ENCODE data around the gene PDGFRB. TPM values are rescaled to one million over a fixed set of nuclear protein-coding genes. Genes with fewer than 3 reads are reported as not detected.
"Not testable (repeated sequence)": the region's sequence is repeated elsewhere in the genome, so short reads cannot be mapped to it uniquely, and the experiment has no call there.

PDGFRB gene
- total RNA-seq, 2 experiments from 2014 or later = 0.14 to 1.0 TPM

DNA sequence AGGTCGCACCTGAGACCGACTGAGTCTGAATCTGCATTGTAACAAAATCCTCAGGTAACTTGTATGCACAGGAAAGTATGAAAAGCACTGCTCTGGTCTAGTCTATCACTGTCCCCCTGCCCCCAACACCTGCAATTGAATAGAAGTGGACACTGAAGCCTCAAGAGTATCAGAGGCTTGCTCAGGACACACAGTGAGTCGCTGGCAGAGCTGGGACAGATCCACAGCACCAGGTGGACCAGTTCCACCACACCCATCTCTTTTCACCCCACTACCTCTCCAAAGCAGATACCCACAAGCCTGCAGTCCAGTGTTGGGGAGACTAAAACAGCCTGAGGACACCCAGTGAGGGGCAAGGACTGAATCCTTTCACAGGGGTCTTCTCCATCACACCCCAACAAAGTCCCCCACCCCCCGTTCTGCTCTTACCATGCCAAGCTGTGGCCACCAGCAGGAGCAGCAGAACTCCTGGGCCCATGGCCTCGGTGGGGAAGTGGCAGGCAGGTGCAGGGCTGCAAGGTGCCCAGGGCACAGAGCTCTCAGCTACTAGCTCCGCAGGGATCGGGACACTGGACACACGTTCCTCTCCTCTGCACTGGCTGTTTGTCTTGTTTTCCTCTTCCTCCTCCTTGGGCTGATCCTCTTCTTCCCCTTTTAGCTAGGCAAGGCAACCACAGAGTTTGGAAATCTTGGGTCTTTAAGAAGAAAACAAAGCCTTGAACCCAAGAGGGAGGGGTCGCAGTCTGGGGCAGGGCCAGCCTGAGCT, 69.5 kb downstream of the PDGFRB start, which contains the start of gene CSF1R:
Gene CSF1R (minus strand): TSS at position 605 of the 766 bp plus-strand sequence. CDS start 127 bp downstream, at position 478.
- H3K36me3 Mint-ChIP-seq (ENCODE audit: low read depth) = no peaks in the 10 kb centered on the region
- H3K27ac Mint-ChIP-seq = no peak within 1 kb of the TSS
- no peaks in the 10 kb centered on the region for H3K9me3 Mint-ChIP-seq
- intact Hi-C loops (cut with micrococcal nuclease) = no loop called here
- H3K27me3 Mint-ChIP-seq (ENCODE audit: low read depth) = peaks cover 31% of the 10 kb centered on the region
- H3K4me1 Mint-ChIP-seq (ENCODE audit: low read depth) = peaks cover 8% of the 10 kb centered on the region
- DNase-seq = no peak
- H3K4me3 Mint-ChIP-seq = no peak within 1 kb of the TSS
- CTCF ChIA-PET = no interaction called here

DNA sequence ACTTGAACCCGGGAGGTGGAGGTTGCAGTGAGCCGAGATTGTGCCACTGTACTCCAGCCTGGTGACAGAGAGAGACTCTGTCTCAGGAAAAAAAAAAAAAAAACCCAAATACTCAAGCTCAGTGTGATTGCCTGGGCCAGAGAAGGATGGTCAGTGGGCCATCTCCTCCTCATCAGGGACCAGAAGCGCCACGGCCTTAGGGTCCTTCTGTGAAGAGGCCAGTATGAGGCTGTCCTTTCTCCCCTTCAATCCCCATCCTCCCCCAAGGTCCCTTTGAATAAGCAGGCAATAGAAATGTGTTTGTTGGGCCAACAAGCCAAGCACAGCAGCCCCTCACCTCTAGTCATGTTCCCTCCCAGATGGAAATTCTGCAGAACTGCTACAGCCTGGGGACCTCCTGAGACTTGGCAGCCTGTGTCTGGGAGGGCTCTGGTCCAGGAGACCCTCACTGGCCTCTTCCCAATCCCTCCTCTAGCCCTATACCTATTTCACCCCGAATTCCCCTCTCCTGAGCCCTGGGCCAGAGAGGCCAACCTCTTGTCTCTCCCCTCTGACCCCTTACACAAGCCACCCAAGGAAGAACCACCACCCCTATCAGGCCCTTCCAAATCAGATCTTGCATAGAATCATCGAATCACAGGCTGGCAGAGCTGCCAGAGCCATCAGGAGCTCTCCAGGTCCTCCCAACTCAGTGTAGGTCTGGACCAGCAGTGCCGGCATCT, 70.3 kb downstream of the PDGFRB start:
- DNase-seq = no peak
- Mint-ChIP-seq H3K9me3 (no peaks in the 10 kb centered on the region), H3K27ac (no peak overlapping the region), H3K4me3 (no peak overlapping the region), H3K36me3 (ENCODE audit: low read depth) (no peaks in the 10 kb centered on the region), H3K27me3 (ENCODE audit: low read depth) (peaks cover 27% of the 10 kb centered on the region), H3K4me1 (ENCODE audit: low read depth) (peaks cover 6% of the 10 kb centered on the region)
- intact Hi-C loops (cut with micrococcal nuclease) = no loop called here
- CTCF ChIA-PET = no interaction called here

GRCh38 chr5:150084754-150085153, 70.9 kb downstream of the PDGFRB start:
- H3K27ac Mint-ChIP-seq; intact Hi-C loops (cut with micrococcal nuclease); CTCF ChIA-PET; H3K9me3 Mint-ChIP-seq; H3K4me3 Mint-ChIP-seq; H3K36me3 Mint-ChIP-seq (ENCODE audit: low read depth); DNase-seq; H3K4me1 Mint-ChIP-seq (ENCODE audit: low read depth): not testable (repeated sequence)
- H3K27me3 Mint-ChIP-seq (ENCODE audit: low read depth) = peaks cover 27% of the 10 kb centered on the region

- H3K36me3 Mint-ChIP-seq (ENCODE audit: low read depth) = no peaks in the 10 kb centered on the region
- CTCF ChIA-PET = no interaction called here
- intact Hi-C loops (cut with micrococcal nuclease) = no loop called here
- no peak overlapping the region for H3K27ac Mint-ChIP-seq
- H3K27me3 Mint-ChIP-seq (ENCODE audit: low read depth) = peaks cover 26% of the 10 kb centered on the region
- H3K9me3 Mint-ChIP-seq = no peaks in the 10 kb centered on the region
- DNase-seq = no peak
- H3K4me3 Mint-ChIP-seq = no peak overlapping the region
- peaks cover 6% of the 10 kb centered on the region for H3K4me1 Mint-ChIP-seq (ENCODE audit: low read depth)
Measured at GRCh38 chr5:150082889-150083288, 72.8 kb downstream of the PDGFRB start.

DNA sequence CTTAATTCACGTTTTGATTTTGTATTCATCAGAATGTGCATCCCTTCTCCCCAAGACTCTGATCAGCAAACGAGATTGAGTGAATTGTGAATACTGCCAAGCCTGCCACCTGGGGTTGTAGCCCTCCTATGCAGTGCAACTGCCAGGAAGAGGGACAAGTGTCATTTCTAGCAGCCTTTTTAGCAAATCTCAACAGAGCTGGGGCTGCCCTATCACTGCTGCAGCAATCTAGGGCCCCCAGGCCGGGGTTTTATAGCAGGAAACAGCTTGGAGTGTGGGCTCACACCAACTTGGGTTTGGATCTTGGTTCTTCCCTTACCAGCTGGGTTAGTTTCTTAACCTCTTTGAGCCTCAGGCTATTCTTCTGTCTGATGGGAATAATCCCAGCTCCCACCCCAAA, 73.3 kb downstream of the PDGFRB start:
- H3K4me1 Mint-ChIP-seq (ENCODE audit: low read depth) = peaks cover 6% of the 10 kb centered on the region
- H3K9me3 Mint-ChIP-seq = no peaks in the 10 kb centered on the region
- peaks cover 26% of the 10 kb centered on the region for H3K27me3 Mint-ChIP-seq (ENCODE audit: low read depth)
- H3K27ac Mint-ChIP-seq = no peak overlapping the region
- H3K4me3 Mint-ChIP-seq = no peak overlapping the region
- no peak for DNase-seq
- CTCF ChIA-PET = no interaction called here
- no peaks in the 10 kb centered on the region for H3K36me3 Mint-ChIP-seq (ENCODE audit: low read depth)
- intact Hi-C loops (cut with micrococcal nuclease) = no loop called here

DNA sequence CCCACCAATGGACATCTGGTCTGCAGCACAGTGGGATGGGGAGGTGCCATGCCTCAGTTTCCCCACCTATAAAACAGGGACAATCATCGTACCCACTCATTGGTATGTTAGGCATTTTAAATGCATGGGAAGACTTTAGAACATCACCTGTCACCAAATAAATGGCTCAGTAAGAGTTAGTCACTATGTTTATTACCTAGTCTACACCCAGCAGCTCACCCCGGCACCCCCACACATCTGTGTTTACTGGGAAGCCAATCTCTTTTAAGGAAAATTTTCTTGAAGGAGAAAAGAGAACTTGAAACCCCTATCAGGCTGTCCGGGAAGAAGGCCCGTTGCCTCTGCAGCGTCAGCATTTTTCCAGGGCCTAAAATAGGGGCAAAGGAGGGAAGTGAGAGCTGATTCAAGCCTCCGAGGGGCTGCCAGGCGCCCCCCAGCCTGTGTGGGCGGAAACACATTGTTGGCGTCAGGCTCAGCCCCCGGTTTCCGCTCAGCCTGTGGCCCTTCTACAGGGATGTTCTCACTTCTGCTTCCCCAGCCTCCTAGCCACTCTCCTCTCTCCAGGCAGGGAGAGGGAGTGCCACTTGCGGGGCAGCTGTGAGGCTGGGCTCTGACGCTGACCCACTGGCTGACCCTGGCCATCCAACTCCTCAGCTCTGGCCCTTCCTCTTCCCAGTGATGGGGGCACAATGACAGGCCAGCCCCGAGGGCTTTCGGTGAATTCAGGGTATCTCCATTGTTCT, 73.9 kb downstream of the PDGFRB start:
- H3K27me3 Mint-ChIP-seq (ENCODE audit: low read depth) = peaks cover 26% of the 10 kb centered on the region
- no peak overlapping the region for H3K27ac Mint-ChIP-seq
- H3K36me3 Mint-ChIP-seq (ENCODE audit: low read depth) = no peaks in the 10 kb centered on the region
- H3K4me1 Mint-ChIP-seq (ENCODE audit: low read depth) = peaks cover 6% of the 10 kb centered on the region
- intact Hi-C loops (cut with micrococcal nuclease) = no loop called here
- no peak for DNase-seq
- H3K9me3 Mint-ChIP-seq = no peaks in the 10 kb centered on the region
- H3K4me3 Mint-ChIP-seq = no peak overlapping the region
- CTCF ChIA-PET = no interaction called here

- CTCF ChIA-PET = no interaction called here
- intact Hi-C loops (cut with micrococcal nuclease) = no loop called here
- Mint-ChIP-seq H3K27me3 (ENCODE audit: low read depth) (peaks cover 25% of the 10 kb centered on the region), H3K27ac (no peak overlapping the region), H3K36me3 (ENCODE audit: low read depth) (no peaks in the 10 kb centered on the region), H3K4me1 (ENCODE audit: low read depth) (peaks cover 6% of the 10 kb centered on the region), H3K4me3 (no peak overlapping the region), H3K9me3 (no peaks in the 10 kb centered on the region)
- DNase-seq = no peak
Measured at GRCh38 chr5:150080696-150081435, 74.8 kb downstream of the PDGFRB start.

- no peaks in the 10 kb centered on the region for H3K36me3 Mint-ChIP-seq (ENCODE audit: low read depth)
- no peak overlapping the region for H3K27ac Mint-ChIP-seq
- peaks cover 17% of the 10 kb centered on the region for H3K27me3 Mint-ChIP-seq (ENCODE audit: low read depth)
- DNase-seq = no peak
- no peak overlapping the region for H3K4me3 Mint-ChIP-seq
- intact Hi-C loops (cut with micrococcal nuclease) = no loop called here
- no peaks in the 10 kb centered on the region for H3K9me3 Mint-ChIP-seq
- H3K4me1 Mint-ChIP-seq (ENCODE audit: low read depth) = peaks cover 6% of the 10 kb centered on the region
- CTCF ChIA-PET = no interaction called here
Measured at GRCh38 chr5:150079909-150080461, 75.7 kb downstream of the PDGFRB start.

DNA sequence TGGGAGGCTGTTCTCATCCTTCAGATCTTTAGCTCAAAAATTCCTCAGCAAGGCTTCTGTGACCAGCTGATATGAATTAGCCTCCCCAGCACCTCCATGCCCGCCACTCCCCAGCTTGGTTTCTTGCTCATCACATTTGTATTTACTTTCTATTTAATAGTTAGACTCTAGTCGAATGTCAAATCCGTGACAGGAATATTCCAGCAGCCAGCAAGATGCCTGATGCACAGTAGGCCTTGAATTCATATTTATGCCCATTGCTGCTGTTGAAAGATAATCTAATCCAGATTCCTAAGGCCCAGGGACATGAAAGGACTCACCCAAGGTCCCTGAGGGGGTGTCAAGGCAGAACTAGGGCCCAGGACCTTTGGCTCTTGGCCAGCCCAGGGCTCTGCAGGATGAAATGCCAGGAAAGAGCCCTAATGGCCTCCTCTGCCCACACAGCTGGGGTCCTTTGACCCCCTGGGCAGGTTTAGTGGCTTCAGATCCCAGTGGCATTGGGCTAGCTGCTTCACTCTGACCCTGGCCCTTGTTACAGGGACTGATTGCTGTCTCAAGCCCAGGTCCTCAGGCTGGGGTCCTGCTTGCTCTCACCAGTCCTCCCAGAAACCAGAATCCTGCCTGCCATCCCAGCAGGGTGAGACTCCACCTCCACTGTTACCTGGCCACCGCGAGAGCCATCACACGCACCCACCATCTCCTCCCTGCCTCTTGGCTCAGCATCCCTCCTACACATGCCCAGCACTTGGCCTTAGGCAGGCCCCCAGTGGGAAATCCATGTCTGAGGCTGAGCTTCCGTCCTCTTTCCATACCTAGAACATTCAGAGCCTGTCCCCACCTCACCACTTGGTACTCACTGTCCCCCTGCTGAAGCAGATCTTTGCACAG, 76.6 kb downstream of the PDGFRB start:
- Mint-ChIP-seq H3K27ac (no peak overlapping the region), H3K9me3 (no peaks in the 10 kb centered on the region), H3K27me3 (ENCODE audit: low read depth) (peaks cover 17% of the 10 kb centered on the region), H3K36me3 (ENCODE audit: low read depth) (no peaks in the 10 kb centered on the region), H3K4me3 (no peak overlapping the region), H3K4me1 (ENCODE audit: low read depth) (peaks cover 6% of the 10 kb centered on the region)
- intact Hi-C loops (cut with micrococcal nuclease) = no loop called here
- CTCF ChIA-PET = no interaction called here
- DNase-seq = no peak

DNA sequence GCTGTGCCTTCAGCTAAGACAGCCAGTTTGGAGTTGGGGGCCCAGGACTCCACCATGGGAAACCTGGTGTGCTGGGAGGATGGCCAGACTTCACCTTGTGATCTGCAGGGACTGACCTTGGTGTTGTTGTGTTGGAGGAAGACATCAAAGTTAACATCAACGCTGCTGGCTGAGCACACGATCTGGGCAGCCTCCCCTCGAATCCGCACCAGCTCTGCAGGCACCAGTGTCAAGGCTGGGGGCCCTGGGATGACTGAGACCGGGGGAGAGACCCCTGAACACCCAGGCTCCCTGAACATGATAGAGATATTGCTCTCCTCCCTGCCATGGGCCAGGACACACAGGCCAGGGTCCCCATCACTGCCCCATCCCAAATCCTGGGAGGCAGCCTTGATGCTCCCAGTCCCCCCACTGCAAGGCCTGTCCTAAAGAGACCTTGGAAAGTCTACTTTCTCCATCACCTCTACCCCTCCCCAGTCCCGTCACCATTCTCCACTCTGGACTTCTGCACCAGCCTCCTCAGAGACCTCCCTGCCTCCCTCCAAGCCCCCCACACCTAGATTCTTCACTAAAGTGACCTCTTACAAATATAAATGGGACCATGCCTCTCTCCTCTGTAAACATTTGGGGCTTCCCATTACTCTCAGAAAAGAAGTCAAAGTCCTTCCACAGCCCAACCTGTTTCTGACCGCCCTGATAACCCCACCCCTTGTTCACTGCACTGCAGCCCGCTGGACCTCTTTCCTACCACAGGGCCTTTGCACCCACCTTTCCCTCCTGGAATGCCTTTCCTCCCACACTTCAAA, 77.4 kb downstream of the PDGFRB start:
- intact Hi-C loops (cut with micrococcal nuclease) = no loop called here
- peaks cover 5% of the 10 kb centered on the region for H3K4me1 Mint-ChIP-seq (ENCODE audit: low read depth)
- H3K4me3 Mint-ChIP-seq = no peak overlapping the region
- H3K27me3 Mint-ChIP-seq (ENCODE audit: low read depth) = peaks cover 11% of the 10 kb centered on the region
- H3K27ac Mint-ChIP-seq = no peak overlapping the region
- H3K36me3 Mint-ChIP-seq (ENCODE audit: low read depth) = no peaks in the 10 kb centered on the region
- CTCF ChIA-PET = no interaction called here
- no peaks in the 10 kb centered on the region for H3K9me3 Mint-ChIP-seq
- DNase-seq = no peak

- CTCF ChIA-PET = interaction anchor here (0.5 kb wide), 1 partner anchor 699 kb away, joined by 3 read pairs; no protein-coding TSS in a partner anchor
- H3K4me1 Mint-ChIP-seq (ENCODE audit: low read depth) = peaks cover 2% of the 10 kb centered on the region
- H3K27ac Mint-ChIP-seq = no peak overlapping the region
- H3K9me3 Mint-ChIP-seq = no peaks in the 10 kb centered on the region
- DNase-seq = no peak
- H3K36me3 Mint-ChIP-seq (ENCODE audit: low read depth) = no peaks in the 10 kb centered on the region
- peaks cover 5% of the 10 kb centered on the region for H3K27me3 Mint-ChIP-seq (ENCODE audit: low read depth)
- intact Hi-C loops (cut with micrococcal nuclease) = no loop called here
- H3K4me3 Mint-ChIP-seq = no peak overlapping the region
Measured at GRCh38 chr5:150077060-150077459, 78.6 kb downstream of the PDGFRB start.
